ENCODE data around the gene HOXD8. TPM values are rescaled to one million over a fixed set of nuclear protein-coding genes. Genes with fewer than 3 reads are reported as not detected.

HOXD8 gene
- polyA plus RNA-seq, 3 donors = 0.84 to 8.8 (median 6.3) TPM

DNA sequence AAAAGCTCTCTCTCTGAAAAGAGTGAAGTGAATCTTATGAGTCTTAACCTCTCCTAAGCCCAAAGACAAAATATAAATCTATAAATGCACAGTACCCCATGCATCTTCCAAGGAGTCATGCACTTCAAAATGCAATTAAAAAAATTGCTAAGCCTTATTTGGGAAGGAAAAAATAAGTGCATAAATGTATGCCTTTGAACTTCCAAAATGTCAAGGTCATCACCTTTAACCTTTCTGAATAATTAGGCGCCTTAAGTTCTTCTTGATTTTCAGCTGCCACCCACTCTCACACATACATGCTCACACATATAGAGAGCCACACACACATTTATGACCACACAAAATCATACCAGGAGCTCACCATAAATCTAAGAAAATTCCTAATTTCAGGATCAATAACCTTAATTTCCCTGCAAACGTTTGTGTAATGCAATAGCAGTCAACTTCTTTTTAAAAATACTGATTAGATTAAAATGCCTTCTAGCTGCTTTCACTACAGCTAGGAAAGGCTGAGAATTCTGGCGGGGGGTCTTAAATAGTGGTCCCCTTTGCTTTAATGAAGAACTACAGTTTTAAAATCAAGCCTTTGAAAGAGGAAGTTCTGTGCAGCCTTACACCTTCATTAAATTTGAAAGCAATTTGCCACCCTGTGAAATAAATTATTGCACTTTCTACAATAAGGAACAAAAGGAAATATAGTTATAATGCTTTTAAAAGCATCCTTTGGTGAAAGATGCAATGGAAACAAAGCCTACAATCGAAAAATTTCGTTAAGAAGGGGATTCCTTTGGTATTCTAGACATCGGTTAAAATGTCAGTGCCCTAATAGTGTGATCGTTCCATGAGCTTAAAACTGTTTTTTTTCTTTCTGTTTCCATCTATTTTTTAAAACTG, 18.8 kb upstream of the HOXD8 start:
- no peak overlapping the region for H3K27ac ChIP-seq (ENCODE audit: low read depth, low read length)

DNA sequence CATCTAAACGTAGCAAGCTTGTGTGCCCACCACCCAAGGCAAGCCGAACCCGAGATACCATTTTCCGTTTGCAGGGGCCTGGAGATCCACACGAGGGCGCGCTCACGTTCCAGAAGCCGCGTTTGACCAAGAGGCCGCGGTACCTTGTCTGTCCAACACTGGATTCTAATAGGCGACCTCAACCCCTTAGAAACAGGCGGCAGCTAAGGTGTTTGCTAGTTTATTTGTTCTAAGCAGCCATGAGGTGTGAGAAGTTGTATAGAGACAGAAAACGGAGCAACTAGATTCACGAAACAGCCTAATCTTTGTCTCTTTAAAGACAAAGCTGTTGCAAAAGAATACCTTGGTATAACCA, 18.2 kb upstream of the HOXD8 start:
- WGBS, 3 donors = 3 to 9% (median 4%) methylated on average over 16 of the region's 16 CpGs
- no peak overlapping the region for H3K27ac ChIP-seq (ENCODE audit: low read depth, low read length)

More for the DNA sequence above, 18.8 kb upstream of the HOXD8 start:
- WGBS, 3 donors = 21 to 40% (median 22%) methylated on average over 7 of the region's 7 CpGs

DNA sequence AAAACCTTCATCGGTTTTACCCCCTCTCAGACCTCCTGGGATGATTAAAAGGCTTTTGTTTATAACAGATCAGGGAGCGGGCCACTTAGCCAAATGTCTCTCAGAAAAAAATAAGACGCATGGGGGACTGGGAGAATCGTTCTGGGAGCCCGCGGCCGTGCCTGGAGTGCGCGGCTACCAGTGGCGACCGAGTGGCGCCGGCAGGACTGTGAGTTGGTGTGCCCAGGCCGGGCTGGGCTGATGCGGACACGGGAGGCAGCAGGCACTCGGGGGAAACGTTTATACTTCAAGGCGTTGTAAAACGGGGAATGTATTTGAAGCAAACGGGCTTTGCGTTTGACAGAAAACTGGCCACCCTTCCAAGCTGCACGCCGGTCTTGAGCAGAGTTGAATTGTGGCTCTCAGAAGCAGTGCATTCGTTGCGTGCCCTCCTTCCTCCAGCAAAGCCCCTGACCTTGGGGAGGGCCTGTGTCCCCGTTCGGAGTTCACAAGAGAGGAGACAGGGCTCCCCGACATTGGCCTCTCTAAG, 17.6 kb upstream of the HOXD8 start:
- H3K27ac ChIP-seq (ENCODE audit: low read depth, low read length) = no peak overlapping the region
- WGBS, 3 donors = 7 to 29% (median 8%) methylated on average over 29 of the region's 29 CpGs

DNA sequence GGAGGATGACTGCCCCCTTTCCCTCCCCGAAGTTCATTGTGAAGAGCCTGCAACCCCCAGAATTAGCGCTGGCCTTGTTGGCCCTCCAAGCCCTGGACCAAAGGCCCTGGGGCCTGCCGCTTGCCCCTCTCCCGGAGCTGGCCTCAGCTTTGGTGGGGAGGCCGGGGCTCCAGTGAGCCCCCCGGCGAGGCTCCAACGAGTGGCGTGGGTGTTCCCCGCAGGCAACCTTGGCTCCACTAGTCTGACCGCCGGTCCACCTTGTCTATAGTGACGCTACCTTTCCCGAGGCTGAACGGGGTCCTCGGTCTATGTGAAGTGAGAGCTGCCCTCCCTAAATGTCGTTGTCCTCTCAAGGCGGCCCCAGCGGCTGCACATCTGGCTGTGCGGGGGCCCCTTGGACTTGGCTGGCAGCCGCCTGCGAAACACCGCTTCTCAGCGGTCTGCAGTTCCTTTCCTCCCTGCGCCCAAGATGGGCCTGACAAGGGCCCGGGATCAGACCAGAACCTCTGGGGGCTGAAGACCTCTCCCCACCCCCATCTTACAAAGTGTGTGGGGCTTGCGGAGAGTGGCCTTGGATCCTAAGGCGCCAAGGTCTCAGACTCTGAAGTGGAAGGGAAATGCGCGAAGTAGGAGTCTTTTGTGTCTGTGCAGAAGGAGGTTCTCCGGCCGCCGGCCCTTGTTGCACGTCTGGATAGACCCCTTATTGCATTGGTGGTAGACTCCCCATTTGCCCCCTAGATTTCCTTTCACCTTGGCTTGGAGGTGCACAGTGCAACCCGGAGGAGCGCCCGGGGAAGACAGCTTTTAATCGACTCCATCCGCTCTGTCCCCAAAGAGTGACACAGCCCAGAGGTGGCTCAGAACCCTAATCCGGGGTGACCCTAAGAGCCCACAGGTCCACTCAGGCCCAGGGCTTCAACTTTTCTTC, 16.9 kb upstream of the HOXD8 start:
- H3K27ac ChIP-seq (ENCODE audit: low read depth, low read length) = no peak overlapping the region
- WGBS, 3 donors = 7 to 36% (median 11%) methylated on average over 40 of the region's 40 CpGs

DNA sequence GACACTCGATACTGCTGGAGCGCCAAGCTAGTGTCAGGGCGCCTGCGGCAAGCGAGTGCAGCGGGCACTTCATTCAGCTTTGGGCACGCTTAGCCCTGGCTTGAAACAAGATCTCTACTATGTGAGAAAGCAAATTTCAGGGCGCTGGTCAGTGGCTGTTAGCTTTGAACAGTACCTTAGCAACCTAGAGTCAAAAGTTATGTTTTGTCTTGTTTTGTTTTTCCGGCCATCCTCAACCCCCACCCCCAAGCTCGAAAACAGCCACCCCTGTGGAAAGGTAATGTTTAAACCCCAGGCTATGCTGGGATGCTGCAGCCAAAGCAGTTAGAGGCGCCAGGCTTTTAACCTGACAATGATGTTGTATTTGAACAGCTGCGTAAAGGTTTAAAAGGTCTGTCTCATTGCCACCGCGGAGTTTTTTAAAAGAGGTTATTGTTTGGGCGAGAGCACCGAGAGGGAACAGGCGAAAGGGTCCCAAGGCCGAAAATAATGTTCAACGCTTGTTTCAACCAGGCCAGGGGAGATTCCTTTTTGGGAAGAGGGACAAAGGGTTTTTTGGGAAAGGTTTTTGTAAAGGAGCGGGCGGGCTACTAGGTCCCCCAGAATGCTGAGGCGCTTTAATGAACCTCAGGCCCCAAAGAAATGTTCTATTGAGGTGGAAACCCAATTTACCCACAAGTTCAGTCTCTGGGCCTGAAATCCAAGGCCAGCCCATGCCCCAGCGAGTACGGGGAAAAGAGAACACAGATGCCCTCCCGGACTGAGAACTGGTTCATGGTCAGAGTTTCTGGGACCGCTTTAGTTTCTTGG, 15.2 kb upstream of the HOXD8 start:
- WGBS, 3 donors = 16 to 43% (median 21%) methylated on average over 26 of the region's 26 CpGs
- no peak overlapping the region for H3K27ac ChIP-seq (ENCODE audit: low read depth, low read length)

DNA sequence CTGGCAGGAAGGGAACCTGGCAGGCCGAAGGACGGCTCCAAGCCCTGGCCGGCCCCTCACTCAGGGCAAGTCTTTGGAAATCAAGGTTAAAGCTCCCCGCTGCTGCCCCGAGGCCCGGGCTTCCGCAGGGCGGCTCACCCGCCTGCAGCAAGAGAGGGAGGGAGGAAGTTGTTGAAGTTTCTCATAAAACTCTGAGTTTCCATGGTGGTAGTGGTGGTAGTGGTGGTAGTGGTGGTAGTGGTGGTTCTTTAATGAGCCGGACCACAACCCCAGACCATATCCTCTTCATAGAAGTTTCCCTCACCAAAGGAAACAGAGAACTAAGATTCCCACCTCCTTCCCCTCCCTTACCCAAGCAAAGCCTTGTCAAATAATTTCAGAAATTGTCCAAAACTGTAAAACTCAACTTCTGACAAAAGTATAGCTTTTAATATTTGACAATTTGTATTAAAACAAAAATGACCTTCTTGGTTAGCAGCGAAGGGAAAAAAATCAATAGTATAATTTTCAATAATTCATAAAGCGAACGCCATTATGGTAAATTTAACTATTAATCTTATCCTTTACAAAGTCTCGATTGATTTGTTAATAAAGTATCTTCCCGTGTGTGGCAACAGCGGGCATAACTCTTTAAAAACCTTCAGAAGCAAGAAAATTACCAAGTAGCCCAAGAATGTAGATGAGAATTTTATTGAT, 14.4 kb upstream of the HOXD8 start:
- 19 to 41% (median 26%) methylated on average over 16 of the region's 16 CpGs for WGBS, 3 donors
- no peak overlapping the region for H3K27ac ChIP-seq (ENCODE audit: low read depth, low read length)

DNA sequence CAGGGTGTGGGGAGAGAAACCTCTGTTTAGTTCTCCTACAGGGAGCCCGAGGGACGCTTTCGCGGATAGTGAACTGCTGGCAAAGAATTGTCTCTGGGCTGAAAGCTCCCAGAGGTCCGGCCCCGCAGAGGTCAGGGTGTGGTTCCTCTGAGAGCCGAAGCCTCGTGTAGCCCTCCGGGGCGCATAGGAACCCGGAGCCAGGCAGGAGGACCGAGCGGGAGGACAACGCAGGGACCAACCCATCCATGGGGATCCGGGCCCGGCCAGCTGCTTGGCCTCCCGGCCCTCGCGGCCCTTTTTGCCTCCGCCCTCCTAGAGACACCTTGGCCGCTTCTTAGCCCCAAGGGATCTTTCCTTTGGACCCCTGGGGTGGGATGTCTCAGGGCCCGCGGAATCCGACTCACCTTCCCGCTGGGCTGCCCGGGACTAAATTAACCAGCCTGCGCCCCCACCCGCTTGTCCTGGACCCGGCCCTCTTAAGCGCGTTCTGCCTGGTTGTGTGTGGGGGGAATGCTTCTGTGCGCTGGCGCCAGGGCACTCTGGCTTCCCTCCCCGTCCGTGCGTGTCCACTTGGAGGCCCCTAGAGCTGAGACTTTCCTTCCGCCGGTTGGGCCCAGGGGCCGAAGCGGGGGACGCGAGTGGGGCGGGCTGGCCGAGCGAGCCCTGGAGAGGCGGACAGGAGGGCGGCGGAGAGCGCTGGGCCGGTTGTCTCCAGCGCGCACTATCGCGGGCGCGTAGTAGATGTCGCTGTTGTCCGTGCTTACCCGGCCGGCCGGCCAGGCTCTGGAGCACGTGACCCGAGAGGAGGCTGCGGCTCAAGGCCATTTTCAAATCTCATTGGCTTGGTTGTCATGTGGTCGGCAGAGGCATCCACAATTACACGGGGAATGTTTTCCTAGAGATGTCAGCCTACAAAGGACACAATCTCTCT, 13.4 kb upstream of the HOXD8 start, which contains the start of gene HOXD10:
TSS of gene HOXD10 (plus strand) at position 896 of the 931 bp plus-strand sequence. CDS start 56 bp downstream, outside the sequence.
- 4 to 8% (median 7%) methylated on average over 61 to 66 of the region's 66 CpGs for WGBS, 3 donors
- H3K27ac ChIP-seq (ENCODE audit: low read depth, low read length) = no peak within 1 kb of the TSS

DNA sequence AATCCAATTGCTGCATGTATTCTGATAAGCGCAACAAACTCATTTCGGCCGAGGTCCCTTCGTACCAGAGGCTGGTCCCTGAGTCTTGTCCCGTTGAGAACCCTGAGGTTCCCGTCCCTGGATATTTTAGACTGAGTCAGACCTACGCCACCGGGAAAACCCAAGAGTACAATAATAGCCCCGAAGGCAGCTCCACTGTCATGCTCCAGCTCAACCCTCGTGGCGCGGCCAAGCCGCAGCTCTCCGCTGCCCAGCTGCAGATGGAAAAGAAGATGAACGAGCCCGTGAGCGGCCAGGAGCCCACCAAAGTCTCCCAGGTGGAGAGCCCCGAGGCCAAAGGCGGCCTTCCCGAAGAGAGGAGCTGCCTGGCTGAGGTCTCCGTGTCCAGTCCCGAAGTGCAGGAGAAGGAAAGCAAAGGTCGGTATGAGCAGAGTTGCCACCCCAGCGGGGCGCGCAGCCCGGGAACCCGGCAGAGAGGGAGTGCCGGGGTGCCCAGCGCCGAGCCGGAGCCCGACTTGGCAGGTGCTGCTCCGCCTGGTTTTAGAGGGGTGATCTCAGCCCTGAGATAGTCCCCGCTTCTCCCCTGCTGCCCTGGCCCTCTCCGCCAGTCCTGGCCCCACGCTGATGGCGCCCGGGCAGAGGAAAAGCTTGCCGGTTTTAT, 12.2 kb upstream of the HOXD8 start:
- 18 to 35% (median 20%) methylated on average over 40 of the region's 40 CpGs for WGBS, 3 donors
- H3K27ac ChIP-seq (ENCODE audit: low read depth, low read length) = no peak overlapping the region

DNA sequence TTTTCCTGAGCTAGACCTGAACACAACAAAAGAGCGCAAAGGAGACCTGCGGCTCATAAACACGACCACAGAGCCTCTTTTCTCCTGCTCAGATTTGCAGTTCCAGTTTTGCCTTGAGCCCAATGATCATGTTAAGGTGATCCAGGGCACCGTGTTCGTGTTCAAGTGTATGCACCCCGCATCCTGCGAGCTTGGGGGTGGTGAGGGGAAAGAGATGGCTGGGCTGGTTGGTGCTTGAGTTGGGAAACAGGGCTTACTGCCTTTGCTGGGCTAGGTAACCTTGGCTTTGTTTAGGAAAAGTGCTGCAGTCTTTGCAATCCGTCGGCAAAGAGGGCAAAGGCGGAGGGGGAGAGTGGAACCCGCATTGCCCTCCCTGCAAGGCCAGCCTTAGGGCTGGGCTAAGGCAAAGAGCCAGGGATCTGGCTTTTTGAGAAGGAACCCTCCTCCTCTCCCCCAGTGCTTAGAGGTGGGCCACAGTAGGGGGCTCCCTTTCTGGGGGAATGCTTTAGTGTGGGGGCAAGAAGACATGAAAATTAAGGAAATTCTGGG, 11.6 kb upstream of the HOXD8 start:
- H3K27ac ChIP-seq (ENCODE audit: low read depth, low read length) = no peak overlapping the region
- 12 to 37% (median 15%) methylated on average over 11 of the region's 11 CpGs for WGBS, 3 donors

DNA sequence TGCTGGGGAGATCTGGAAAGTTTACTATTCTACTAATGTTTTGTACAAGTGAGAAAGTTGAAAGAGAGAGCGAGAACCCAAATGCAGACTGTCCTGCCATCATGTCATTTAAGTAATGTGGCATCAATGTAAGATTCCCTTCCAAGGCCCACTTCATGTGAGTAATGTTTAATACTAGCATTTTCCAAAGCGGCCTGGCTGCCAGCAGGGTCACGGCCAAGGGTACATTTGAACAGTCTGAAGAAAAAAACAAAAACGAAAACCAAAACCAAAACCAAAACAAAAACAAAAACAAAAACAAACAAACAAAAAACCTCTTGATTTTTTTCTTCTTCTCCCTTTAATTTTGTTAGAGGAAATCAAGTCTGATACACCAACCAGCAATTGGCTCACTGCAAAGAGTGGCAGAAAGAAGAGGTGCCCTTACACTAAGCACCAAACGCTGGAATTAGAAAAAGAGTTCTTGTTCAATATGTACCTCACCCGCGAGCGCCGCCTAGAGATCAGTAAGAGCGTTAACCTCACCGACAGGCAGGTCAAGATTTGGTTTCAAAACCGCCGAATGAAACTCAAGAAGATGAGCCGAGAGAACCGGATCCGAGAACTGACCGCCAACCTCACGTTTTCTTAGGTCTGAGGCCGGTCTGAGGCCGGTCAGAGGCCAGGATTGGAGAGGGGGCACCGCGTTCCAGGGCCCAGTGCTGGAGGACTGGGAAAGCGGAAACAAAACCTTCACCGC, 10.7 kb upstream of the HOXD8 start:
- H3K27ac ChIP-seq (ENCODE audit: low read depth, low read length) = no peak overlapping the region
- WGBS, 3 donors = 13 to 33% (median 13%) methylated on average over 24 of the region's 24 CpGs

DNA sequence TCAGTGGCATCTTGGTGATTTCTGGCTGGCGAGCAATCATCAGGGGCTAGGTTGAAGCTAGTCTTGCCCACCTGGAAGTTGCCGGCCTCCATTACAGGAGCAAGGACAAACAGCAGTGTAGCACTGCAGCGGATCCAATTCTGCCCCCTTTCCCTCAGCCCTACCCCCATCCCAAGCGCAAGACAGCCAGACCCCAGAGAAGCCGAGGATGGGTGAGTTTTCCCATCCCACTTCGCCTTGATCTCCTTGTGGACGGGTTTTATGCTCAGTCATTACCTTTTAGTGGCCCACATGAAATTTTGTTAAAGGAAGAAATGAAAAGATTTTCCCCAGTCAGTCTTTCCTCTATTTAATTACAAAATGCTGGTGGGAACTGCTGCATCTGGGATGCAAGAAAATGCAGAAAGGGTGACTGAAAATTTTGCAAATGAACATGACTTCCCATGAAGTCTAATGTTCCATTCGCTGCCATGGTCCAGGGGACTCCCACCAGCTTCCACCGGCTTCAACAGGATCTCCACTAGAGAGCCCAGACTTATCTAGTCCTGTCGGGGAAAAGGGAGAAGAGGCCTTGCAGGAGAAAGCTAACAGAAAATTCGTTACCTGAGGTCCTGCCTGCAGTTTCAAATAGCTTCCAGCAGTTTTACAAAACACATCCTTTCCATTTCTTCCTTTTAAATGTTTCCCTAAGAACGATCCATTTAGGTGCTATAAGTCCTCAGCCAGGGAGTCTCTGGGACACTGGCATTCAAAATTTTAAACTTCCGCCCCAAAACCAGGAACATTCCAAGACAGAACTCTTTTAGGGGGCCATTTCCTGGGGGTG, 8.9 kb upstream of the HOXD8 start:
- no peak overlapping the region for H3K27ac ChIP-seq (ENCODE audit: low read depth, low read length)
- WGBS, 3 donors = 16 to 47% (median 30%) methylated on average over 13 of the region's 13 CpGs

DNA sequence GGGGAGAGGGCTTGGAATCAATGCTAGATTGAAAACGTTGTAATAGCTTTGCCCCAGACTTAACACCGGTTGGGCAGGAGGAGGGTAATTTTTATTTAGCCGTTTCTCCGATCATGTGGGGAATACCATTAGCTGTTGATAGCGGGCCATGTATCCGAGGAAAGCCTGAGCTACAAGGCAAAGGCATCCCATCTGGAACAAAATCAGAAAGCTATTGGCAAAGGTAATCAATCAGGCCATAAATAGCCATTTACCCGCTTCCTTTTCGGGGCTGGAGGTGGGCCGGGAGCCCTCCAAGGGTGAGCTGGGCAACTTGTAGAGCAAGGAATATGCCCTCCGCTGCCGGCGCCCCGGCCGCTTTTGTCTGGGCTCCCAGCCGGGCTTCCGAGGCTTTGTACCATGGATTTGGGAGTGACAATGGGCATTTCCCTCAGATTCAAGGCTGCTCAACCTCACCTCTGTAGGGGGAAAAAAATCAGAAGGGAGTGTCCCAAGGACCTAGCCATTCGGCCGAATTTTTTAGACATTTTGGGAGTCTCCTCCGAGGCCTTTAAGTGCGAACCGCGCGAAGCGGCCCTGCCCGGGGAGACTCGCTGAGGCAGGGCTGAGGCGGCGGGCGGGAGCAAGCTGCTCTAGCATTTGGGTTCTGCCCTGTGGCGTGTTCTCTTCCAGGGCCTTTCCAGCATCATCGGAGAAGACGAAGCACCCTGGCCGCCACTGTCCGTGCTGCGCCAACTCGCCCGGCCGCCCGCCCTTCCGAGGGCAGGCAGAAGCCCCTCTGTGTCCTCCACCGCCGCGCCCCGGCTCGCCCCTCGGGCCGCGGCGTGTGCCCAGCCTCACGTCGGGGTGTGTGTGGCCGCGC, 8.1 kb upstream of the HOXD8 start:
- WGBS, 3 donors = 11 to 22% (median 12%) methylated on average over 51 to 53 of the region's 53 CpGs
- H3K27ac ChIP-seq (ENCODE audit: low read depth, low read length) = no peak overlapping the region

DNA sequence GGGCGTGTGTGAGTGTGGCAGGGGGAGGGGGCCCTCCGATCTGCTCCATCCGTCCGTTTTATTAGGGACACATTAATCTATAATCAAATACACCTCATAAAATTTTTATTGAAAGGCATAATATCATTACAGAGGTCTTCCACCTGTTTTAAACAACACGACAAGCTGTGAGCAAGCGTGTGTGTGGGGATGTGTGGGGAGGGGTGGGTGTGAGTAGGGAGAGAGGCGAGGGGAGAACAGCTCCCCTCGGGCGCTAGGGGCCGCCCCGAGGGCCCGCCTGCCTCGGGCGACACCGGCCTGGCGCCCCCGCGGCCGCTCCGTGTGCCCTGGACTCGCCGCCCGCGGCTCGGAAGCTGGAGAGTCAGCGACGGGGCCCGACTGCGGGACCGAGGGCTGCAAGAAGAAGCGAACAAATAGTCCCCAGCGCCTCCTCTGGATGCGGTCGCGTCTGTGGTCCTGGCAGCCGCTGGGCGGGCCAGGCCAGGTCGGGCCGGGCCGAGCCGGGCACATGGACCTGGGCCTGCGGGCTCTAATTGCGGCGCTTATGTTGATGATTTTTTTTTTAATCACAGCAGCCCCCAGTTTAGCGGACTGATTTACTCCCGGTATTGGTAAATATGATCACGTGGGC, 7.3 kb upstream of the HOXD8 start:
- H3K27ac ChIP-seq (ENCODE audit: low read depth, low read length) = no peak overlapping the region
- WGBS, 3 donors = 2 to 3% (median 2%) methylated on average over 42 to 47 of the region's 47 CpGs
